ES-I3 (cell line): ENCODE results near the gene BET1L.

ENCODE experiments used
- H3K36me3 ChIP-seq: 2 replicates; pipeline ENCODE4 v1.6.1; 2013; ENCODE audit warnings: mild to moderate bottlenecking, low read length, control low read depth, moderate library complexity; ENCODE audit not compliant: insufficient read depth
- H3K4me1 ChIP-seq: 2 replicates; pipeline ENCODE4 v1.6.1; 2013; ENCODE audit warnings: mild to moderate bottlenecking, control low read depth, low read length; ENCODE audit not compliant: insufficient read depth
- H3K9ac ChIP-seq: 2 replicates; pipeline ENCODE4 v1.6.1; 2013; ENCODE audit warnings: low read depth, mild to moderate bottlenecking, low read length, moderate library complexity
- H3K9me3 ChIP-seq: 2 replicates; pipeline ENCODE4 v1.6.1; 2013; ENCODE audit warnings: mild to moderate bottlenecking, low read length, moderate library complexity; ENCODE audit not compliant: control insufficient read depth, insufficient read depth

Gene BET1L

DNA sequence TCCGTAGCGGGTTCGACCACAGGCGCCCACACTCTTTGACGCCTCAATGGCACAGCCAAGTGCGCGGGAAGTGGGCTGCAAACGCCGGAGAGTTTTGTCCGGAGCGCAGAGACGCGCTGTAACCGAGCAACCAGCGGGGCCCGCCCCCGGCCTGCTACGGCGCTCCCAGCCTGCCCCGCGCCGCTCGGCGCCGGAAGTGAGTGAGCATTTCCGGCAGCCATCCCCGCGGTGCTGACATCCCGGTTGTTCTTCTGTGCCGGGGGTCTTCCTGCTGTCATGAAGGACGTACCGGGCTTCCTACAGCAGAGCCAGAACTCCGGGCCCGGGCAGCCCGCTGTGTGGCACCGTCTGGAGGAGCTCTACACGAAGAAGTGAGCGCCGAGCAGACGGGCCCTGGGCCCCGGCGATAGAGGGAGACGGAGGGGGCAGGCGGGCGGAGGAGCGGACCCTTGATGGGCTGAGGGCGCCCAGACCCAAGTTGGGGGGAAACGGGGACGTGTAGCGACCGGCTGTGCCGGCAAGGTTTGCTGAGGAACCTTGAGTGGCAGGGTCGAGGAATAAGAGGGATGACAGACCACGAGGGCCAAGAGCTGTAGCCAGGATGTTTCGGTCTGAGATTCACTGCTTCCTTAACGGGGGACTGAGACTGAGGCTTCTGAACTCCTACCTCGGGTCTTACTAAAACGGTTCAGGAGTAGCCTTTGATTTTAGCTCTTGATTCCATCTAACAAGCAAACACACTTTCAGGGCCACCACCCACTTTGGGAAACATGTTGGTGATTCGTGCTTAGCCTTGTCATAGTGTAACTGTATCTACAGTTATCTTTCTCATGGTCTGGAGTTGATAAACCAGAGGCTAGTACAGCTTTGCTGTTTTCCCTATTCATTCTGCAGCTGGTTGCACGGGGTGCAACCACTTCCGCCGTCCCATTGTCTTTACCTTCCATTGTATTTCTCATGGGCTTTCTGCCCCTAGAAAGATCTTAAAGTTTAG, 29.9 kb upstream of the BET1L start, which contains the start of gene PSMD13:
Gene PSMD13 (plus strand): TSS at position 203 of the 994 bp plus-strand sequence. CDS start 74 bp downstream, at position 277.
- H3K4me1 ChIP-seq: peaks cover 3% of the 10 kb centered on the region; the same call in 1 of the 2 replicates
- no peaks in the 10 kb centered on the region for H3K9me3 ChIP-seq
- H3K36me3 ChIP-seq: peaks cover 4% of the 10 kb centered on the region; the same call in 1 of the 2 replicates
- H3K9ac ChIP-seq: peak within 1 kb of the TSS; percentile 100

DNA sequence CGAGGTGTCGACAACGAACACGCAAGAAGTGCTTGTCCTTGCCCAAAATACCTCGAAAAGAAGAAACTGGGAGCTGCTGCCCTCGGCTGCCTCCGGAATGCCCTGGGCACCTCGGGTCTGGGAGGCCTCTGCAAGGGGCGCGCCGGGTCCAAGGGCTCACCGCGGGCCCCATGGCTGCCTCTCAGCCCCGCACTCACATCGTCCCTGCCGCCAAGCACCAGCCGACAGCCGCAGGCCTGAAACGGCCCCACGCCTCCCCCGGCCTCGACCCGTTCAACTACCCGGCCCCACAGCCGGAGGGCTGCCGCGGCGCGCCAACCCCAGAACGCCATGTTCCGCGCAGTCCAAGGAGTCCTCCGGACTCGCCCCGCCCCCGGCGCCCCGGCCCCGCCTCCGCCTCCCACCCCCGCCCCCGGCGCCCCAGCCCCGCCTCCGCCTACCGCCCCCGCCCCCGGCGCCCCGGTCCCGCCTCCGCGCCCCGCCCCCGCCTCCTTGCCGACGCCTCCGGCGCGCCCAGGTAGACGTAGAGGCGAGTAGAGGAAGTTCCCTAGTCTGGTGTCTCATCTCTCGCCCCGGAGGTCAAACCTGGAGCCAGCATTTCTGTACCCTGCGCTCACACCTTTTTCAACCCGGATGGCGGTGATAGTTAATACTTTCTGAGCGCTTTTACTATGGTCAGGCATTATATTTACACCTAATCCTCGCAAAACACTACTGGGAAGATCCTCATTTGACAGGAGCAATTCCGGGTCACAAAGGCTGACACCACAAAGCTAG, 29.0 kb upstream of the BET1L start, which contains the start of gene SIRT3:
Gene SIRT3 (minus strand): TSS at position 346 of the 777 bp plus-strand sequence. CDS start 14 bp downstream, at position 332.
- peaks cover 3% of the 10 kb centered on the region; the same call in 1 of the 2 replicates for H3K4me1 ChIP-seq
- peak within 1 kb of the TSS; percentile 100 for H3K9ac ChIP-seq
- H3K9me3 ChIP-seq: no peaks in the 10 kb centered on the region
- peaks cover 4% of the 10 kb centered on the region; the same call in 1 of the 2 replicates for H3K36me3 ChIP-seq

DNA sequence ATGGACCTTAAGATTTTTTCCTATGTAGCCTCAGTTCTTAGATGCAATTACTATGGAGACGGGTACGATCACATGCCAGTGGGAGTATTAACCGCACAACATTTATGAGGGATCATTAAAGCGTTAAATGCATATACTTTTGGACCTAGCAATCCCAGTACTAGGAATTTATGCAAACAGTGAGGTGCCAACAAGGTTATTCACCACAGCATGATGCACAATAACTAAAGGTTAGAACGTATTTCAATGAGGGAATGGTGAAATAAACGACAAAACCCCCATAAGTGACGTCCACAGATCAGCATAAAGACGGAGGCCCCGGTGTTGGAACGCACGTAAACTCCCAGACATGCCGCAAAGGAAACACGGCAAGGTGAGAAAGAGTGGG, 28.4 kb upstream of the BET1L start:
- H3K36me3 ChIP-seq: peaks cover 4% of the 10 kb centered on the region; the same call in 1 of the 2 replicates
- H3K9me3 ChIP-seq: no peaks in the 10 kb centered on the region
- peak overlapping the region; percentile 94 for H3K9ac ChIP-seq

DNA sequence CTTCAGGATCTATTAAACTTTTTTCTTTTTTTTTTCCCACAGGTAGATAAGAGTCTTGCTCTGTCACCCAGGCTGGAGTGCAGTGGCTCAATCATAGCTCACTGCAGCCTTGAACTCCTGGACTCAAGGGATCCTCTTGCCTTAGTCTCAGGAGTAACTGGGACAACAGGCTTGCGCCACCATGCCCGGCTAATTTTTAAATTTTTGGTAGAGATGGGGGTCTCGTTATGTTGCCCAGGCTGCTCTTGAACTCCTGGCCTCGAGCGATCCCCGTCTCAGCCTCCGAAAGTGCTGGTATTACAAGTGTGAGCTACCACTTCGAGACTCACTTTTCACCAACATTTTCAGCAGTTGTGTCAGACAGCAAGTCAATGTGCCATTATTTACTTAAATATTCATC, 28.0 kb upstream of the BET1L start:
- Histone ChIP-seq H3K36me3 (peaks cover 4% of the 10 kb centered on the region; the same call in 1 of the 2 replicates), H3K4me1 (peaks cover 3% of the 10 kb centered on the region; the same call in 1 of the 2 replicates), H3K9ac (peak overlapping the region; percentile 94; the same call in 1 of the 2 replicates), H3K9me3 (no peaks in the 10 kb centered on the region)

More for the DNA sequence above, 28.4 kb upstream of the BET1L start:
- peaks cover 3% of the 10 kb centered on the region; the same call in 1 of the 2 replicates for H3K4me1 ChIP-seq

DNA sequence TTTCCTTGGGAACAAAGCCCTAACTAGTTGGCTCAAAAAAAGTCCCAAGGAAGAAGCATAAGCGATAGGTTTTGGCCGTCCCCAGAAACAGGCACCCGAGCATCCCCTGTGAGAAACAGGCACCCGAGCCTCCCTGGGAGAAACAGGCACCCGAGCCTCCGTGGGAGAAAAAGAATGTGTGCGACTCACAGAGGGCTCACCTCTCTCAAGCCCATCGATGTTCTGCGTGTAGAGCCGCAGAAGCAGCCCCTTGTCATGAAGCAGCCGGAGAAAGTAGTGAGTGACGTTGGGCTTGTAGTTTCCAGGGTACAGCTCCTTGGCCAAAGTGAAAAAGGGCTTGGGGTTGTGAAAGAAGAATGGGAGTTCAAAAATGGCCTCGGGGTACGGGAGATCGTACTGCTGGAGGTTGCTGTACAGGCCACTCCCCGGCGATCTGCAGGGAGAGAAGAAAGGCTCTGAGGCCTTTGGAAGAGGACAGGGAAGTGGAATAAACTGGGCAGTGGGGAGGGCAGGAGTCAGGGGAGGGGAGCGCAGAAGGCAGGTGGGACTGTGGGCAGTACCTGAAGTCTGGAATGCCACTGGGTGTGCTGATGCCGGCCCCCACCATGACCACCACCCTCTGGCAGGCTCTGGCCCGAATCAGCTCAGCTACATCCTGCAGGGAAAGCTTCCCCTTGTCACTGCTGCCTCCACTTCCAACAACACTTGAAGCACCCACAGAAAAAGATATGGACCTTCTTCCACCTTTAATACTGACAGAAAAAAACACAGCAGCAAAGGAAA, 25.8 kb upstream of the BET1L start:
- Histone ChIP-seq H3K36me3 (no peaks in the 10 kb centered on the region), H3K9ac (no peak overlapping the region), H3K9me3 (no peaks in the 10 kb centered on the region), H3K4me1 (peaks cover under 1% of the 10 kb centered on the region; the same call in 1 of the 2 replicates)

DNA sequence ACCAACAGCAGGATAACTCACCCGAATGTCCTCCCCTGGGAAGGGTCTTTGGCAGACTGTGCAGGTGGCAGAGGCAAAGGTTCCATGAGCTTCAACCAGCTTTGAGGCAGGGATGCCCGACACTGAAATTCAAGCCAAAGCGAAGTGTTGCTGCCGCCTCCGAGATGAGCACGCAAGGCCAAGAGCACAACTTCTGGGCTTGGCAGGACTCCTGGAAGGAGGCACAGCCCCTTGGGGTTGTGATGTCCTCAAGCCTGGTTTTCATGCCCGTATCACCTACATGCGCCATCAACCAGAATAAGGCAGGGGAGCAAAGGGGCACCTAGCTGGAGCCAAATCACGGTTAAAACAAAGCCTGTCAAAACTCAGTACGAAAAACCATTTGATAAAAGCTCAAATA, 23.2 kb upstream of the BET1L start:
- Histone ChIP-seq H3K9me3 (no peaks in the 10 kb centered on the region), H3K36me3 (no peaks in the 10 kb centered on the region), H3K4me1 (no peaks in the 10 kb centered on the region), H3K9ac (no peak overlapping the region)

DNA sequence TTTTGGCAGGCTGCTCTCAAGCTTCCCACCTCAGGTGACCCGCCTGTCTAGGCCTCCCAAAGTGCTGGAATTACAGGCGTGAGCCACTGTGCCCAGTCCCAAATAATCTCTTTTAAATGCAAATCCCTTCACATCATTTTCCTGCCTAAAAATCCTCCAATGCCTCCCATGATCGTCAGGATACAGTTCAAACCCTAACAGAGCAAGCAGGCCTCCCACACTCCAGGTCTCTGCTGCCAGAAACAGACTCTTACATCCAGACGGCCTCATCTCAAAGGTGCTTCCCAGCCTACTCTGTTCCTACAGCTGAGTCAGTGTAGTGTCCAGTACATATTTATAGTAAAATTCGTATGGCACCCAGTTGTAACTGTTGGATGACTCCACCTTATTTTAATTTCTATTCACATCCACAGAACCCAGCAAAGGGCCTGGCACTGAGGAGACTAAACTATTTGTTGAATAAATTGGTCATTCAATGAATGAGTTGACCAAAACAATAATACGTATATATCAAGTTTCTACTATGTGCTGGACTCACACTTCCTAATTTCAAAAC, 20.7 kb upstream of the BET1L start:
- no peaks in the 10 kb centered on the region for H3K4me1 ChIP-seq
- no peaks in the 10 kb centered on the region for H3K9me3 ChIP-seq
- no peaks in the 10 kb centered on the region for H3K36me3 ChIP-seq
- H3K9ac ChIP-seq: no peak overlapping the region

DNA sequence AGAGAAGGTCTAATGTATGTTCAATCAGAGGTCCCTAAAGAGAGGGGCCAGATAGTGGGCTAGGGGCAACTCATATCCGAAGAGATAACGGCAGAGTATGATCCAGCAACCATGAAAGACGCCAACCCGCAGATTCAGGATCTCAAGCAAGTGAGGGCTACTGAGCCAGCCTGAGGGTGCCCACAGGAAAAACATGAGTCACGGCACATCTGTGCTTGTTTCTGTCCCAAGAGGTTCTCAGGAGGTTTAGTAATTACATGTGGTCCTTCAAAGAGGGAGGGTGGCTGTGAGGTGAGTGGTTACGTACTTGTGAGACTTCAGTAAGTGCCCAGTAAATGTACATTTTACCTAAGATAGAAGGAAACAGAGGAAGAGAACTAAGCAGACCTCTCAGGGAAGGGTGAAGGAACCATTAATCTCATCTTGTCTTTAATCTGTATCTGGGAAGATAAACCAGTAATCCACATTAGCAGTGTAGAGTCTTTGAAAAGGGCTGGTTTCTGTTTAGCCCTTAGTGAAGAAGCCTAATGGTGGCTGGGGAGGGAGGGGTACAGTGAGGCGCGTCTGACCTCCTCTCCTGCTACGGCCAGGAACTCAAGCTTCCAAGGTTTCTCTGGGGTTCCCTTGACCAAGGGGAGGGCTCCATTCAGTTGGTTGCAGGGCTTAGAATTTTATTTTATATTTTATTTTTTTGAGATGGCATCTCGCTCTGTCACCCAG, 18.7 kb upstream of the BET1L start:
- no peaks in the 10 kb centered on the region for H3K36me3 ChIP-seq
- no peak overlapping the region for H3K9ac ChIP-seq
- H3K9me3 ChIP-seq: no peaks in the 10 kb centered on the region
- no peaks in the 10 kb centered on the region for H3K4me1 ChIP-seq

DNA sequence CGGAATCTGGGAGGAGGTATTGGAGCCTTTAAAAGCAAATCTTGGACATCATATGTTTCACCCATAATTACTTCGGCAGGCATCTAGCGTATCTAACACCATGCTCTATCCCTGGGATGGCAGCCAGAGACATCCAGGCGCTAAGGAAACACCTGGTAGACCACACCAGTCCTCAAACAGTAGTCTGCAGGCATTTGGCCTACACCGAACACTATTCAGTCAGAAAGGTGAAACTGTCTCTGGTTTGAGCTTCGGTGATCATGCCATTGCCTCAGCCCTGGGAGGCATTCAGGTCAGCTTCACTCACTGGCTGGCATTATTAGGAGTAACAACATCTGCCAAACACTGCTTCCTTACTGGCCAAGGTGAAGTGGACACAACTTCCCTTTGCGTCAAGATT, 17.2 kb upstream of the BET1L start:
- Histone ChIP-seq H3K9me3 (no peaks in the 10 kb centered on the region), H3K9ac (no peak overlapping the region), H3K4me1 (no peaks in the 10 kb centered on the region), H3K36me3 (no peaks in the 10 kb centered on the region)

DNA sequence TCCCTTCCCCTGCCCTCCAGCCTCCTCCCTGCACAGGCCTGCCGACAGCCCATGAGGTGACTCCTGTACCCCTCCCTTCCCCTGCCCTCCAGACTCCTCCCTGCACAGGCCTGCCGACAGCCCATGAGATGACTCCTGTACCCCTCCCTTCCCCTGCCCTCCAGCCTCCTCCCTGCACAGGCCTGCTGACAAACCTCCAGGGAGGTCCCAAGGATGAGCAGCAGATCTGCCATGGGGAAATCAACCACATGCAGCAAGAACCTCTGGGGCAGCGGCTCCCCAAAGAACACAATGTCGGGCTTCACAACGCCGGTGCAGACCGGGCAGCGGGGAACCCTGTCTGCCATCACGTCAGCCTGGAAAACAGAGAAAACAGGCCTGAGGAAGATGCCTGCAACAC, 16.7 kb upstream of the BET1L start:
- Histone ChIP-seq H3K36me3 (no peaks in the 10 kb centered on the region), H3K4me1 (no peaks in the 10 kb centered on the region), H3K9me3 (no peaks in the 10 kb centered on the region), H3K9ac (no peak overlapping the region)

DNA sequence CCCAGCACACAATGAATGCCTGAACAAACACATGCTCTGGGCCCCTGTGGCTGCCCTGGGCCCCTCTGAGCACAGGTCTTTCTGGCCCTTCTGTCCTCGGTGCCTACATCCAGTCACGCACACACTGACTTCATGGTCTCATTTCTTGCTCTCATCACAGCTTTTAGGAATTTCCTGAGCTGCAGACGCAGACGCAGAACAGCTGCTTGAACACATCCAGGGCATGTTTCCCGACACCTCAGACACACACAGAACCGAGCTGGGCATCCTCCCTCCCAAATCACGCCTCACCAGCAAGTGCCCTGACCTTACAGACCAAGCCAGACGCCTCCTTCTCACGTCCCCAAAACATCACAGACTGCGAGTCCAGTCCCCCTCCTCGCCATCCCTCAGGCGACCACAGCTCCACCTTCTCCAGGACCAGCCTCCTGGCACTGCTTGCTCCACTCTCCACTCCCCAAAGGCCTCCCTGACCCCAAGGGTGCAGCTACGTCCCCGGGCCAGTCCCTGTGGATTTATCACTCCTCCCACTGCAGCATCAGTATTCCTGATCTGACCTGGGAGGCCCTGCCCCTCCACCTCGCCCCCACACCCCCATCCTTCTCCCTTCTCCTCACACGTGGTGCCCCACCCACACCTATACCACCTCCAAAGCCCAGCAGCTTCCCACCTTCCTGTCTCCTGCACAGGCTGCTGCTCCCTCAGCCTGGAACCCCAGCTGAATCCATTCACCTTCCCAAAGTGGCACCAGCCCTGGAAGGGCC, 16.0 kb upstream of the BET1L start:
- H3K36me3 ChIP-seq: no peaks in the 10 kb centered on the region
- H3K9ac ChIP-seq: no peak overlapping the region
- no peaks in the 10 kb centered on the region for H3K9me3 ChIP-seq
- H3K4me1 ChIP-seq: no peaks in the 10 kb centered on the region

DNA sequence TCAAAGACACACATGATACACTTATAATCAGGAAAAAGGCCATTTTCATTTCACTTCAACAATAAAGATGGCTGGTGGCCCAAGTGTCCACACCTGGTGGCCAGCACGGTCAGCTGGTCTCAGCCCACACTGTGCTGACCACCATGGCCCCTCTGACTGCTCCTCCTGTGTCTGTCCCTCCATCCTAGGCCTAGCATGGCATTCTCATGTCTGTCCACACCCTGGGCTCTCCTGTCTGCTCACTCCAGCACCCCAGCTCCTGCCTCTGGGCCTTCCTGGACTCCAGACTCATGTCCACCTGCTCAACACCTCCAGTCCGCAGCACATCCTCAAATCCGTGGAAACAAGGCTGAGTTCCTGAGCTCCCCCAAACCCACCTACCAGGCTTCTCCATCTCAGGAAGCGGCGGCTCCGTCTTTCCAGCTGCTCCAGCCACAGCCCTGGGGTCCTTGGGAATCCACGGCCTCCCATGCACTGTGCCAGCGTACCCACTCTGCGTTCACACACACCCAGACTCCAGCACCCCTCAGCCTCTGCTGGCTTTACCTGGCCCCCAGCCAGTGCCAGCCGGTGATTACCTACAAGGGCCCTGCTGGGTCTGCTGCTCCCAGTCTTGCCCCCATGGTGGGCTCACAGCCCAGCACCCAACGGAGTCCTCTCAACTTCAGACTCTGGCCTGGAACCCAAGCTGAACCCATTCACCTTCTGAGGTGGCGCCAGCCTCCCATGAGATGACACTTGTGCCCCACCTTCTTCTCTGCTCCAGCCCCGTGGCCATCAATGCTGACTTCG, 15.0 kb upstream of the BET1L start:
- Histone ChIP-seq H3K36me3 (no peaks in the 10 kb centered on the region), H3K4me1 (no peaks in the 10 kb centered on the region), H3K9me3 (no peaks in the 10 kb centered on the region), H3K9ac (no peak overlapping the region)
